ENCODE results near the gene SLC4A2.

DNA sequence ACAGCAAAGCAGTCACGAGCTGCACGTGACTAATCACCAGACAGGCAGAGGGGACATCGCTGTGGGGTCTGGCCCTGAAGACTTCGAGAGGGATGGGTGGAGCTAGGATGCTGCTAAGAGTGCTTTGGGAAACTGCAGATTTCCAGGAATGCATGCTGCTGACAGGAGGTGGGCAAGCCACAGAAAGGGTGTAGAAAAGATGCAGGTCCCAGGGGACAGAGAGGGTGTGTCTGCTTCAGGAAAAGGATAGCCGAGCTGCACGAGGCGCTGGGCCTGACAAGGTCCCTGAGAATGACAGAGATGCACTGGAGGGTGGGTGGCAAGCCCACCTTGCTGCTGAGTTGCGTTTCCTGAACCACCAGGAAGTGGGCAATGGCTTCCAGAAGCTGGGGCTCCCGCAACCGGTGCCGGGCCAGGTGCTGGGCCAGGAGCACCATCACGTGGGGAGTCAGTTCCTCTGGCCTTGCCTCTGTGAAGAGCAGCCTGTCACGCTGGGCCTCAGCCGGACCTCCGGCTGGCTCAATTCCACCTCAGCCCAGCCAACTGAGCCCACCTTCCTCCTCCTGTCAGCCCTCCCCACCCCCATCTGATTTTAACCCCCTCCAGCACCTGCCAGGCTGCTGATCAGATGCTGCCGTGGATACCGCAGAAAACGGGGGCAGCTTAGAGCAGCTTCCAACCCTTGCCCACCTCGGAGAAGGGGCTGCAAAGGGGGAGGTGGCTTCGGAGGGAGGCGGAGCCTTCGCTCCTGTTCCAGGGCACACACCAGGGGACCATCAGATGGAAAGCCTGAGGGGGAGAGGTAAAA, 19.0 kb downstream of the SLC4A2 start:
- TF ChIP-seq ZNF629 (tag by site-specific recombination; IDR thresholded peaks at IDR 0.05) = no peak; the same call in 1 of the 2 replicates
- TF ChIP-seq, protein P1, sequence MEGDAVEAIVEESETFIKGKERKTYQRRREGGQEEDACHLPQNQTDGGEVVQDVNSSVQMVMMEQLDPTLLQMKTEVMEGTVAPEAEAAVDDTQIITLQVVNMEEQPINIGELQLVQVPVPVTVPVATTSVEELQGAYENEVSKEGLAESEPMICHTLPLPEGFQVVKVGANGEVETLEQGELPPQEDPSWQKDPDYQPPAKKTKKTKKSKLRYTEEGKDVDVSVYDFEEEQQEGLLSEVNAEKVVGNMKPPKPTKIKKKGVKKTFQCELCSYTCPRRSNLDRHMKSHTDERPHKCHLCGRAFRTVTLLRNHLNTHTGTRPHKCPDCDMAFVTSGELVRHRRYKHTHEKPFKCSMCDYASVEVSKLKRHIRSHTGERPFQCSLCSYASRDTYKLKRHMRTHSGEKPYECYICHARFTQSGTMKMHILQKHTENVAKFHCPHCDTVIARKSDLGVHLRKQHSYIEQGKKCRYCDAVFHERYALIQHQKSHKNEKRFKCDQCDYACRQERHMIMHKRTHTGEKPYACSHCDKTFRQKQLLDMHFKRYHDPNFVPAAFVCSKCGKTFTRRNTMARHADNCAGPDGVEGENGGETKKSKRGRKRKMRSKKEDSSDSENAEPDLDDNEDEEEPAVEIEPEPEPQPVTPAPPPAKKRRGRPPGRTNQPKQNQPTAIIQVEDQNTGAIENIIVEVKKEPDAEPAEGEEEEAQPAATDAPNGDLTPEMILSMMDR (tag by site-specific recombination; IDR thresholded peaks at IDR 0.05) = no peak
- TF ChIP-seq MEIS1 (CRISPR knock-in tag; IDR thresholded peaks at IDR 0.05; ENCODE audit: borderline replicate concordance) = no peak
- TF ChIP-seq ZNF202 (tag by site-specific recombination; IDR thresholded peaks at IDR 0.05; ENCODE audit: borderline replicate concordance) = no peak
- TF ChIP-seq, protein P2, sequence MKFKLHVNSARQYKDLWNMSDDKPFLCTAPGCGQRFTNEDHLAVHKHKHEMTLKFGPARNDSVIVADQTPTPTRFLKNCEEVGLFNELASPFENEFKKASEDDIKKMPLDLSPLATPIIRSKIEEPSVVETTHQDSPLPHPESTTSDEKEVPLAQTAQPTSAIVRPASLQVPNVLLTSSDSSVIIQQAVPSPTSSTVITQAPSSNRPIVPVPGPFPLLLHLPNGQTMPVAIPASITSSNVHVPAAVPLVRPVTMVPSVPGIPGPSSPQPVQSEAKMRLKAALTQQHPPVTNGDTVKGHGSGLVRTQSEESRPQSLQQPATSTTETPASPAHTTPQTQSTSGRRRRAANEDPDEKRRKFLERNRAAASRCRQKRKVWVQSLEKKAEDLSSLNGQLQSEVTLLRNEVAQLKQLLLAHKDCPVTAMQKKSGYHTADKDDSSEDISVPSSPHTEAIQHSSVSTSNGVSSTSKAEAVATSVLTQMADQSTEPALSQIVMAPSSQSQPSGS (tag by site-specific recombination; IDR thresholded peaks at IDR 0.05; ENCODE audit: low read depth) = no peak
- no peak for TF ChIP-seq ZNF555 (tag by site-specific recombination; conservative IDR thresholded peaks at IDR 0.05)
- no peak for TF ChIP-seq HOXA7 (CRISPR knock-in tag; IDR thresholded peaks at IDR 0.05; ENCODE audit: borderline replicate concordance)
